AG09319 (cell line): ENCODE data around the gene NBEA.

Source experiments
- DNase-seq: peaks from one replicate; pipeline ENCODE4 v3.0.0-alpha.2; 2010; ENCODE audit warnings: low read depth; ENCODE audit errors: extremely low read depth
- CTCF ChIP-seq: IDR thresholded peaks from 2 replicates; pipeline ENCODE4 v1.5.1; 2011; ENCODE audit warnings: low read depth, mild to moderate bottlenecking, inconsistent platforms, low read length, moderate library complexity

The NBEA gene

GRCh38 chr13:35139591-35139990 lies 197.5 kb downstream of the NBEA start:
- DNase-seq, result no peak
- TF ChIP-seq CTCF, result no peak

- DNase-seq, result no peak
- TF ChIP-seq CTCF, result no peak
These were observed 198.3 kb downstream of the NBEA start for GRCh38 chr13:35140321-35140720.

- DNase-seq, result no peak
These were observed 198.8 kb downstream of the NBEA start for GRCh38 chr13:35140831-35141230.

GRCh38 chr13:35143123-35143522 lies 201.1 kb downstream of the NBEA start:
- no peak for TF ChIP-seq CTCF

More at GRCh38 chr13:35140831-35141230, 198.8 kb downstream of the NBEA start:
- no peak for TF ChIP-seq CTCF

GRCh38 chr13:35144166-35144890 lies 202.3 kb downstream of the NBEA start:
- TF ChIP-seq CTCF, result no peak
- no peak for DNase-seq

More at GRCh38 chr13:35143123-35143522, 201.1 kb downstream of the NBEA start:
- DNase-seq, result no peak

GRCh38 chr13:35146686-35147085 lies 204.6 kb downstream of the NBEA start:
- TF ChIP-seq CTCF, result no peak
- no peak for DNase-seq

GRCh38 chr13:35157143-35157755 lies 215.2 kb downstream of the NBEA start:
- no peak for DNase-seq

More at GRCh38 chr13:35157143-35157755, 215.2 kb downstream of the NBEA start:
- peak; percentile 64 for TF ChIP-seq CTCF
